ENCODE data around the gene NMUR1.

GRCh38 chr2:231526341-231527090 is 3.7 kb downstream of the NMUR1 start:
- no peak for TF ChIP-seq CTCF (IDR thresholded peaks at IDR 0.05)
- TF ChIP-seq POLR2A (IDR thresholded peaks at IDR 0.05), result no peak
